HG02798 (cell line): ENCODE measurements around the gene CENPL.
"Not testable (repeated sequence)": the region's sequence is repeated elsewhere in the genome, so short reads cannot be mapped to it uniquely, and the experiment has no call there.

ENCODE experiments used
- ATAC-seq: cut with Tn5 transposase; IDR thresholded peaks from one replicate; pipeline ENCODE4 v1.9.1; 2021; ENCODE audit warnings: mild to moderate bottlenecking; ENCODE audit not compliant: unreplicated experiment, poor library complexity

Gene CENPL

DNA sequence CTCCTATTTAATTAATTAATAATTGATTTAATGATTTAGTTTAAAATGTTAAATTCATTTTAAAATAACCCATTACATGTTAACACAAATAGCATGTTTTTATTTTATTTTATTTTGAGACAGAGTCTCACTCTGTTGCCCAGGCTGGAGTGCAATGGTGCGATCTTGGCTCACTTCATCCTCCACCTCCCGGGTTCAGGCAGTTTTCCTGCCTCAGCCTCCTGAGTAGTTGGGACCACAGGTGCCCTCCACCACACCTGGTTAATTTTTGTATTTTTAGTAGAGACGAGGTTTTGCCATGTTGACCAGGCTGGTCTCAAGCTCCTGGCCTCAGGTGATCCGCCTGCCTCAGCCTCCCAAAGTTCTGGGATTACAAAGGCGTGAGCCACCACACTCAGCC lies 34.9 kb upstream of the CENPL start:
- not testable (repeated sequence) for ATAC-seq

DNA sequence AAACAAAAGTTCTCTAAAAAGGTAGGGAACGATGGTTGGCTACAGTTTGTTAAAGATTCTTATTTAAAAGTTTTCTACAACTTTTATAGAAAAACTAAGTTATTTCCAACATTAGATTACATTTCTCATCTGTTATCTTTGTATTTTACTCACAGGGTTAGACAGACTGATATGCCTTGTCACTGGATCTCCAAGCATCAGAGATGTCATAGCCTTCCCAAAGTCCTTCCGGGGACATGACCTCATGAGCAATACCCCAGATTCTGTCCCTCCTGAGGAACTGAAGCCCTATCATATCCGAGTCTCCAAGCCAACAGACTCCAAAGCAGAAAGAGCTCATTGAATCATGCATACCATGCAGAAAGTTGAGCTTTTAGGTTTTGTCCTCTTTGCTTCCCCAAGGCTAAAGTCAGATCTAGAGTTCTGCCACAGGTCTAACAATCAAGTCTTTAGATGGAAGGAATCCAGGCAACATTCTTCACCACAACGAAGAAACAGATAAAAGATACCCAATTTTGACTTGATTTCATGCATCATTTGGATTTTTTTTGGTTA lies 32.8 kb upstream of the CENPL start:
- ATAC-seq = no peak

- ATAC-seq = no peak
Measured at GRCh38 chr1:173856903-173857302, 32.2 kb upstream of the CENPL start.

GRCh38 chr1:173856014-173856413 lies 31.3 kb upstream of the CENPL start:
- no peak for ATAC-seq

DNA sequence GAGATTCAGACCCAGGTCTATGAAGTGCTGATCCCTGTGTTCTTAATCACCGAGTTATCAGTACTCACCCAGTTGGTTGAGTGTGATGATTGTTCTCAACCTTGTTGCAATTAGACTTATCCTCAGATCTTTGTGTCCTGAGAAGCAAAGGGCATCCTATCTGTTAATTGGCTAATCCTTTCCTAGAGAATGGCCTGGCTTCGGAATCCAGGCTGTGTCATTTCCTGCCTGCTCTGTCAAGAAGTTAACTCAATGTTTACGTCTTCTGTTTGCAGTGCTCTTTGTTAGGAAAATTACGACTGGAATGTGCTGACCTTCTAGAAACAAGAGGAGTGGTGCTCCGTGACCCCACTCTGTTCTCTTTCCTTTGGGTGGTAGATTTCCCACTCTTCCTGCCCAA lies 28.4 kb upstream of the CENPL start:
- ATAC-seq = no peak

DNA sequence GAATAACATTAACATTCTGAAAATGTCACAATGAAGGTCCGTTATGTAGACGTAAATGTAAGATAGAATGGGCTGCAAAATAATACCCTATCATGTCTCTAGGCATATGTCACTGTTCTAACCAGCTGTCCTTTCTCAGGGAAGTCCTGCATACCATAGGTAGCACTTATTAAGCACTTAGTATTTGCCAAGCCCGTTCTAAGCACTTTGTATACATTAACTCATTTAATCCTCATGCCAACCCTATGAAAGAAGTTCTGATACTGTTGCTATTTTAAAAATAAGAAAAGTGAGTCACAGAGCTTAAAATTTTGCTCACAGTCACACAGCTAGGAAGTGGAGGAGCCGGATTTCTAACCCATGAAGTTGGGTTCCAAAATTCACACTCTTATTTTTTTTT lies 27.4 kb upstream of the CENPL start:
- no peak for ATAC-seq

GRCh38 chr1:173832748-173833147 lies 8.1 kb upstream of the CENPL start:
- no peak for ATAC-seq

DNA sequence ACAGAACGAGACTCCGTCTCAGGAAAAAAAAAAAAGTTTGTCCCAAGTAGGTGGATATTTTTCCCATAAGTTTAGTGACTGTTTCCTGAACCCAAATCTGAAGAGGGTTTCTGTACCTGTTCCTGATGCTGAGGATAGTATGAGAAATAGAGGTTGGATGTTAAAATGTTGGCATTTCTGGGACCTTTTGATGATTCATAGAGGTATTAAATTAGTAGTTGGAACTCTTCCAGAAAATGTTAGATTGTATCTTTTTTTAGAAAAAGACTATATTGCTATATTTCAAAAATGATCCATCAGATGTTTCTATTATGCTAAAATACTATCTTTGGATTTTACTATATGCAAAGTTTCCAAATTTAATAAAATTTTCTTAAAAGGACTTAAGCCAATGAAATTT lies 2.9 kb upstream of the CENPL start:
- no peak for ATAC-seq

DNA sequence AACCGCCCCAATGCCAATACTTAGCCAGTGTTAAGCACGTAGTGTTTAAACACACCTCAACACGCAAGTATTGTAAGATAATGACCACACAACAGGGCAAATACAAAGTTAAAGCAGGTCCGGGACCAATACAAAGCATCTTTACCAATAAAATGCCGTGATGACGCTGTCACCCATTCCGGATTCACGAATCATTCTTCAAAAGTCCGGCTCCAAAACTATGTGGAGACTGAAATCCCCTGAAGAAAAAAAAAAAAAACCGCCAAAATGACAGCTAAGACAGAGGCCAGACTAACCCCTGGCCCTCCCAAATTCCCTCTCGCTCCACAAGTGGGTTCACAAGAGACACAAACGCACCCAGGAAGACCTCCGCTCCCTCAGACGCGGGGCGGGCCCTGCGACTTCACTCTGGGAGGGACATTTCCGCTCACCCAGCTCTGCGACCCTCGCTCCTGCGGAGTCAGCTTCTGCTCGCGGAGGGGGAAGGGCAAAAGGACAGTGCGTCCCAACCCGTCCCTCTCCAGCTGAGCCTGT lies 835 bp downstream of the CENPL start:
- ATAC-seq = peak; percentile 44

DNA sequence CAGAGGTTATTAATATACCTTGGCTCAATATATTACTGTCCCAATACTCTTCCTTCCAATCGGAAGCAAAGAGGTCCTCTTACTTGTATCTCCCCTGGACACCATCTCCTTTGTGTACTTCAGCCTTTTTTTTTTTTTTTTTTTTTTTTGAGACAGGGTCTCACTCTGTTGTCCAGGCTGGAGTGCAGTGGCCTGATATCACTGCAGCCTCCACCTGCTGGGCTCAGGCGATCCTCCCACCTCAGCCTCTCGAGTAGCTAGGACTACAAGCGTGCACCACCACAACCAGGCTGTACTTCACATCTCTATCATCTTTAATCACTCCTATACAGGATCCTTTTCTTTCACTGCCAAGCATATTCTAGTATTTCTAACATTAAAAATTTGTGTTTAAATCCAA lies 3.0 kb downstream of the CENPL start:
- ATAC-seq = no peak

DNA sequence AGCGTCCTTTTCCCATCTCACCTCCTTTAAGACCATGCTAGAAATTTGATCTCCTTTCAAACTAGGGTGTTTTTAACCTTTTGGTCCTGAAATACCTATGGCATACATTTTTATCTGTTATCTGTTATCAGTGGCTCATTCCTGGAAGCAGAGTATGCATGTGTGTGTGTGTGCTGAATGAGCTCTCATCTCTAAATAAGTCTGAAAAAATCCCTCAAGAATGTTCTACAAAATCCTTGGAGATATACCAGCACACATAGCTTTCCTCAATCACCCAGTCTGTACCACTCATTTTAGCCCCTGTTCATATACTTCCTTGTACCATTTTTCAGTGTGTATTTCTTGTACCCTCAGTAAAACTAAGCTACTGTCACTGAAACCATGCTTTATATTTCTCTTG lies 6.2 kb downstream of the CENPL start:
- ATAC-seq = no peak

DNA sequence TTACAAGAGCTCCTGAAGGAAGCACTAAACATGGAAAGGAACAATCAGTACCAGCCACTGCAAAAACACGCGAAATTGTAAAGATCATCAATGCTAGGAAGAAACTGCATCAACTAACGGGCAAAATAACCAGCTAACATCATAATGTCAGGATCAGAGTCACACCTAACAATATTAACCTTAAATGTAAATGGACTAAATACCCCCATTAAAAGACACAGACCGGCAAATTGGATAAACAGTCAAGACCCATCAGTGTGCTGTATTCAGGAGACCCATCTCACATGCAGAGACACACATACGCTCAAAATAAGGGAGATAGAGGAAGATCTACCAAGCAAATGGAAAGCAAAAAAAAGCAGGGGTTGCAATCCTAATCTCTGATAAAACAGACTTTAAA lies 11.0 kb downstream of the CENPL start:
- ATAC-seq = not testable (repeated sequence)

- no peak for ATAC-seq
Measured at GRCh38 chr1:173802961-173803360, 21.7 kb downstream of the CENPL start.

DNA sequence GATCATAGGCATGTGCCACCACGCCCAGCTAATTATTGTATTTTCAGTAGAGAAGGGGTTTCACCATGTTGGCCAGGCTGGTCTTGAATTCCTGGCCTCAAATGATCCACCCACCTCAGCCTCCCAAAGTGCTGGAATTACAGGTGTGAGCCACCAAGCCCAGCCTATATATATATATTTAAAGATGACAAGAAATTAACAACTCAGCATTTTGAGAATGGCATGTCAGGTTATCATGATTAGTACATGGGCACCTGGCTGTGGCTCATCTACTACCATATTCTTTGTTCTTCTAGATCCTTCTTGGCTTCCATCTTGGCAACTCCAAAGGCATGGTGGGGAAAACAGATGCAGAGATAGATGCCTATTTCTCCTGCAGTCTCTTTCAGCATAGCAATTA lies 24.7 kb downstream of the CENPL start:
- ATAC-seq = not testable (repeated sequence)

DNA sequence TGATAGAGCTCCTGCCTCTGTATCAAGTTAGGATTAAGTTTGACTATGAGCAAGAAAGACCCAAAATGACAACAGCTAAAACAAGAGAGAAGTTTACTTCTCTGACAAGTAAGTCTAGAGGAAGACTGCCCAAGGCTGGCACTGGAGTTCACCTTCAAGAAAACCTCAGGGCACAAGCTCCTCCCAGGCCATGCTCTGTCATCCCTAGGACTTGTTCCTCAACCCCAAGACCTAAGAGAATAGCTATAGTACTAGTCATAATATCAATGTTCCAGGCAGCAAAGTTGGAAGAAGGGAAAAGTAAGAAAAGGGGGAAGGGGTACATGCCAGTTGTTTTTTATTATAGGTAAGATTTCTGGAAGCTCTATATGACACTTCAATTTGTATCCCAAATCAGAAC lies 26.6 kb downstream of the CENPL start:
- no peak for ATAC-seq

DNA sequence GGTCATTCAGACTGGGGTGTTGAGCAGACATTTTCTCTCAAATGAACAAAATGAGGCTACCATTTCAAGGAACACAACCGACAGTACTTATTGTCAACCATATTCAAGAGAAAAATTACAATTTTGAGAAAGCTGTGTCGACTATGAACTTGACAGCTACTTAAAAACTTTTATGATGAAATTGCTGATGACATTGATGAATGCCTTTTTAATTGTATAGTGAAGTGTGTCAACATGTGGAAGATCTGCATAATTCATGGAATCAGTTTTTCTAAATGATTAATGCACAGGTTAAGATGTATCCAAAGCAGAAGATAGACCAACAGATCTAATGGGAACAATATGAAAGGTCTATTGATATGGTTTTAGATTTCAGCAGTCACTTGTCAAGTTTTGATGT lies 34.8 kb downstream of the CENPL start:
- ATAC-seq = no peak

DNA sequence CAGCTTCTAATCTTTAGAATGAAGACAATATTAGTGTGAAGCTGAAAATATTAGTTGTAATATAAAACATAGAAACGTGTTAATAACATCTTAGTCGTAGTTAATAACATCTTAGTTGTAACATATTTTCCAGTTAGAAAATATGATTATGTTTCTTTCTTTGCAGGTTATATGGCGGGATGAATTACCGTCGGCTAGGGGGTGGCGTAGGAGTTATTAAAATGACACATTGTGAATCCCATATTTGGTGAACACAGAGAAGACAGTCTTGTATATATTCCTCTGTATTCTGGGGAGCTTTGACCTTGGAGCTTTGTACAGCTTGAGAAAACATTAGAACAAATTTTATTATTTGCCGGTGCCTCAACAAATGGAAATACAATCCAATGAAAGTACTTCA lies 39.7 kb downstream of the CENPL start:
- ATAC-seq = no peak

DNA sequence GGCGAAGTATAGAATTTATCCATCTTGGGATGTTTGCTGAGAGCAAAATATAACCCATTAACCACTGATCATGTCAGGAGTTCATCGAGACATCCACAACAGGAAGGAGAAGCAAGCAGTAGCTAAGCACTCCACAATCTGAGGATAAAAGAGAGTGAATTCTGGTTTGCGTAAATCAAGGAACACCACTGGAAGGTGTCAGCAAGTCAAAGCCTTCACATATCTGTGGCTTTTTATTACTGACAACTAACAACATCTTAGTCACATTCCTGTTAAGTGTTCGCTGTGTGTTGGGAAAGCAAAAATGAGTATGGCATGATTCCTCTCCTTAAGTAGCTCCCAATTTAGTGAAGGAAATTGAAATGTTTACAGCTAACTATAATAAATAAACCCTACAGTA lies 44.7 kb downstream of the CENPL start:
- ATAC-seq = no peak

GRCh38 chr1:173775578-173776226 lies 49.0 kb downstream of the CENPL start:
- ATAC-seq = no peak

DNA sequence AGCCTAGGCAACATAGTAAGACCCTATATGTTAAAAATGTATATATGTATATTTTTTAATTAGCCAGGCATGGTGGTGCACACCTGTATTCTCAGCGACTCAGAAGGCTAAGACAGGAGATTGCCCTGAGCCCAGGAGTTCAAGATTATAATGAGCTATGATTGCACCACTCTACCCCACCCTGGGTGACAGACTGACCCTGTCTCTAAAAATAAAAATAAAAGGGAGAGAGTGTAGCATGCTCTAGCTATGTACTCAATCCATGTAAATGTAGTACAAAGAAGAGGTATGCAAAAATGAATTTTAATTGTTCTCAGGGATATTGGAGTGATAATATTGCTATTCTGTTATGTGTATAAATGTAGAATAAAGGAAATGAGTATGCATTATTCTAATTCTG lies 53.1 kb downstream of the CENPL start:
- ATAC-seq = no peak

DNA sequence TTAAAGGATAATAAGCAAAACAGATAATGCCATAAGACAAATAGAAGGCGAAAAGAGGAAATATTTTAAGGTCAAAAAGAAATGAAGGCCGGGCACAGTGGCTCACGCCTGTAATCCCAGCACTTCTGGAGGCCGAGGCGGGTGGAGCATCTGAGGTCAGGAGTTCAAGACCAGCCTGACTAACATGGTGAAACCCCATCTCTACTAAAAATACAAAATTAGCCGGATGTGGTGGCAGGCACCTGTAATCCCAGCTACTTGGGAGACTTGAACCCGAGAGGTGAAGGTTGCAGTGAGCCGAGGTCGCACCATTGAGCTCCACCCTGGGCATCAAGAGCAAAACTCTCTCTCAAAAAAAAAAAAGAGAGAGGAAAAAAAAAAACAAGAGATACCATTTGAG lies 54.4 kb downstream of the CENPL start:
- not testable (repeated sequence) for ATAC-seq

DNA sequence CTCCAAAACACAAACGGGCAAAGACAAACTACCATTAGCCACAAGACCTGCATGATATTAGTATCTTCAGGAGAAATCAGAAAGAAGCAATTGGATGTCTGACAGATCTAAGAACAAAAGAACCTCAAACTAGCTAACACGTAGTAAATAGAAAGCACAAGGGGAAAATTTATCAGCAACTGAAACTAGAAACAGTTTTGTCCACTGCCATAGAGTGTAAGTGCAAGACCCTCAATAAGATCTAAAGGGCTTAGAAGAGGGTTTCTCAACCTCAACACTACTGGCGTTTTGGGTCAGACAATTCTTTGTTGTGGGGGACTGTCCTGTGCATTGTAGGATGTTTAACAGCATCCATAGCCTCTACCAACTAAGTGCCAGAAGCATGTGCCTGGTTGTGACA lies 55.9 kb downstream of the CENPL start:
- no peak for ATAC-seq
